Measurements from ENCODE around the gene JOSD2. TPM values are rescaled to one million over a fixed set of nuclear protein-coding genes. Genes with fewer than 3 reads are reported as not detected.

Gene JOSD2
- total and polyA plus RNA-seq, 9 of the 15 experiments (the other 6 are each of a cell fraction or from before 2014, with no cell fraction given): 0.06 to 14.4 (median 3.1) TPM

- TF ChIP-seq CCAR2 (IDR thresholded peaks at IDR 0.05; ENCODE audit: low read depth, low read length): no peak
- TF ChIP-seq RBBP5 (IDR thresholded peaks at IDR 0.05; ENCODE audit: borderline replicate concordance, insufficient read depth, low read length, poor library complexity, severe bottlenecking): no peak
- no peak for TF ChIP-seq SAFB (IDR thresholded peaks at IDR 0.05; ENCODE audit: borderline replicate concordance, low read depth, low read length)
- TF ChIP-seq RBM25 (IDR thresholded peaks at IDR 0.05; ENCODE audit: low read depth, low read length, severe bottlenecking): peak; percentile 59
- TF ChIP-seq KDM1A (IDR thresholded peaks at IDR 0.05): peak in 1 of 2 experiments; percentile 26; a peak in 1 of 4 replicates
These were observed 39.1 kb upstream of the JOSD2 start (continued) for GRCh38 chr19:50549927-50550593.

GRCh38 chr19:50549059-50549926, 38.3 kb upstream of the JOSD2 start:
- no peaks in the 10 kb centered on the region for H3K9me1 ChIP-seq (ENCODE audit: control insufficient read depth, insufficient read depth, low read length)
- CTCF ChIA-PET (ENCODE audit: low intra/inter-chr PET ratio): interaction anchor here (0.7 kb wide), 1 partner anchor 215 kb away, joined by 3 read pairs; no protein-coding TSS in a partner anchor
- POLR2A ChIA-PET: no interaction called here
- no peaks in the 10 kb centered on the region for H3K36me3 ChIP-seq (ENCODE audit: control insufficient read depth, insufficient read depth, low read length)
- ATAC-seq (no peak), DNase-seq (ENCODE audit: extremely low read depth in 1 of 4, low spot score in 3 of 4) (no peak), FAIRE-seq (no peak)
- no peak overlapping the region for H3K27ac ChIP-seq (ENCODE audit: extremely low read depth, low read depth, low read length)
- intact Hi-C loops (cut with micrococcal nuclease): no loop called here
- H3K4me3 ChIP-seq: no peak overlapping the region
- WGBS (ENCODE audit: insufficient coverage, low coverage, missing lambda C conversion rate): 45% methylated on average over 16 of the region's 22 CpGs
- H3K9ac ChIP-seq (ENCODE audit: insufficient read depth in 1 of 2, low read depth in 2 of 2, low read length in 2 of 2): no peak overlapping the region; a peak in 1 of 4 replicates
- peaks cover 8% of the 10 kb centered on the region for H4K20me1 ChIP-seq (replicated peaks; ENCODE audit: control insufficient read depth, insufficient read depth, low read length)
- H2AFZ ChIP-seq (ENCODE audit: low read depth, low read length): no peak overlapping the region
- peaks cover 0 to 20% of the 10 kb centered on the region in 2 experiments; a peak in 3 of 5 replicates for H3K27me3 ChIP-seq (ENCODE audit: control insufficient read depth in 2 of 2, insufficient read depth in 2 of 2, low read length in 2 of 2)
- no peak overlapping the region for H3K4me2 ChIP-seq (ENCODE audit: insufficient read depth, low read length)
- BruUV-seq (replicated peaks): no TSS peak
- H3K4me1 ChIP-seq (replicated peaks in 1 of 2; ENCODE audit: control insufficient read depth in 2 of 2, insufficient read depth in 2 of 2, low read length in 2 of 2): peaks cover 0 to 32% of the 10 kb centered on the region in 2 experiments; a peak in 2 of 5 replicates
- in situ Hi-C loops (cut with MboI): no loop called here
- H3K79me2 ChIP-seq (ENCODE audit: control insufficient read depth, insufficient read depth, low read length): no peaks in the 10 kb centered on the region
- H3K9me3 ChIP-seq (replicated peaks; ENCODE audit: control insufficient read depth, insufficient read depth, low read depth, low read length): no peaks in the 10 kb centered on the region
- TF ChIP-seq BCOR (IDR thresholded peaks at IDR 0.05) (peak; percentile 43; the same call in 1 of the 2 replicates), ZNF140 (CRISPR knock-in tag; IDR thresholded peaks at IDR 0.05) (no peak), TCF7 (IDR thresholded peaks at IDR 0.05; ENCODE audit: borderline replicate concordance) (no peak), ADNP (tag; IDR thresholded peaks at IDR 0.05) (no peak), RBM25 (IDR thresholded peaks at IDR 0.05; ENCODE audit: low read depth, low read length, severe bottlenecking) (peak; percentile 53), KDM1A (IDR thresholded peaks at IDR 0.05) (peak; percentile 17 to 43; a peak in 1 of 4 replicates), ZNF668 (CRISPR knock-in tag; IDR thresholded peaks at IDR 0.05) (no peak), ESRRA (IDR thresholded peaks at IDR 0.05; ENCODE audit: borderline replicate concordance, low read depth) (peak; percentile 84), HMBOX1 (IDR thresholded peaks at IDR 0.05) (no peak), ZNF263 (CRISPR knock-in tag; IDR thresholded peaks at IDR 0.05; ENCODE audit: borderline replicate concordance) (no peak), ZNF766 (CRISPR knock-in tag; conservative IDR thresholded peaks at IDR 0.05) (no peak), ETV6 (IDR thresholded peaks at IDR 0.05; ENCODE audit: borderline replicate concordance in 1 of 2, low read depth in 2 of 2, low read length in 1 of 2) (no peak), ETV6 (CRISPR knock-in tag; IDR thresholded peaks at IDR 0.05; ENCODE audit: borderline replicate concordance) (no peak), SPI1 (IDR thresholded peaks at IDR 0.05; ENCODE audit: borderline replicate concordance, low read depth, low read length) (peak; percentile 24; the same call in 1 of the 2 replicates)
